GM23248 (cell line): Measurements from ENCODE around the gene RCAN2. TPM values are rescaled to one million over a fixed set of nuclear protein-coding genes. Genes with fewer than 3 reads are reported as not detected.
A peak's percentile ranks its signal among the peaks of the same experiment; 100 is the strongest.

ENCODE experiments used
- DNase-seq: peaks from one replicate; pipeline ENCODE4 v3.0.0-alpha.2; 2015
- H2AFZ ChIP-seq: fragments of 200-600 bp; sonication (generic); 2 replicates; pipeline ENCODE4 v1.6.1; 2016; ENCODE audit warnings: antibody characterized with exemption
- H3F3A ChIP-seq: fragments of 200-600 bp; sonication (generic); 2 replicates; pipeline ENCODE4 v1.6.1; 2016; ENCODE audit warnings: mild to moderate bottlenecking, antibody characterized with exemption, mixed run types; ENCODE audit not compliant: insufficient read depth
- H3K27ac ChIP-seq: fragments of 200-600 bp; sonication (generic); 2 replicates; pipeline ENCODE4 v1.5.1; 2016; ENCODE audit warnings: mild to moderate bottlenecking
- H3K27me3 ChIP-seq: fragments of 200-600 bp; sonication (generic); replicated peaks from 2 replicates; pipeline ENCODE4 v1.6.1; 2016; ENCODE audit warnings: mild to moderate bottlenecking; ENCODE audit not compliant: insufficient read depth
- H3K36me3 ChIP-seq: fragments of 200-600 bp; sonication (generic); 2 replicates; pipeline ENCODE4 v1.6.1; 2016; ENCODE audit warnings: low read depth, mild to moderate bottlenecking
- H3K4me1 ChIP-seq: fragments of 200-600 bp; sonication (generic); 2 replicates; pipeline ENCODE4 v1.6.1; 2016; ENCODE audit warnings: mild to moderate bottlenecking; ENCODE audit not compliant: insufficient read depth
- H3K4me2 ChIP-seq: fragments of 200-600 bp; sonication (generic); one replicate; pipeline ENCODE4 v1.6.1; 2016; ENCODE audit warnings: mild to moderate bottlenecking; ENCODE audit not compliant: unreplicated experiment
- H3K4me3 ChIP-seq: fragments of 200-600 bp; sonication (generic); 2 replicates; pipeline ENCODE4 v1.5.1; 2016; ENCODE audit warnings: mild to moderate bottlenecking
- H3K79me2 ChIP-seq: fragments of 200-600 bp; sonication (generic); 2 replicates; pipeline ENCODE4 v1.6.1; 2016; ENCODE audit warnings: mild to moderate bottlenecking; ENCODE audit not compliant: insufficient read depth
- H3K9ac ChIP-seq: fragments of 200-600 bp; sonication (generic); 2 replicates; pipeline ENCODE4 v1.6.1; 2016; ENCODE audit warnings: mild to moderate bottlenecking
- H3K9me2 ChIP-seq: fragments of 200-600 bp; sonication (generic); 2 replicates; pipeline ENCODE4 v1.6.1; 2016; ENCODE audit warnings: mixed run types, mild to moderate bottlenecking, moderate library complexity; ENCODE audit not compliant: insufficient read depth
- H3K9me3 ChIP-seq: fragments of 200-600 bp; sonication (generic); one replicate; pipeline ENCODE4 v1.6.1; 2017; ENCODE audit warnings: low read depth
- H4K20me1 ChIP-seq: fragments of 200-600 bp; sonication (generic); 2 replicates; pipeline ENCODE4 v1.6.0; 2016; ENCODE audit not compliant: insufficient read depth
- EZH2 ChIP-seq: fragments of 200-600 bp; sonication (generic); IDR thresholded peaks from 2 replicates; pipeline ENCODE4 v1.6.1; 2018; ENCODE audit warnings: antibody characterized with exemption, mild to moderate bottlenecking; ENCODE audit not compliant: insufficient read depth, poor library complexity, severe bottlenecking
- EZH2phosphoT487 ChIP-seq: fragments of 200-600 bp; sonication (generic); IDR thresholded peaks from 2 replicates; pipeline ENCODE4 v1.6.1; 2018; ENCODE audit warnings: antibody characterized with exemption, moderate library complexity, mild to moderate bottlenecking, low read depth; ENCODE audit not compliant: insufficient read depth
- WGBS, 2 experiments: methylation state at CpG; one replicate each; pipeline ENCODE4 v1.1.6; 2015 to 2017; ENCODE audit warnings: low lambda C conversion rate in 2 of 2, low coverage in 1 of 2; ENCODE audit errors: missing lambda C conversion rate in 2 of 2; 5-methylcytosine and 5-hydroxymethylcytosine counted together
- in situ Hi-C: fragments of 300-500 bp; cut with MboI; formaldehyde crosslinking; loops from 2 replicates; pipeline ENCODE4 v1.15.0; 2020
- polyA plus RNA-seq: library from polyadenylated mRNA; unstranded; fragments of >200 nt; fragmentation: Nextera tagmentation; extraction: Ambion mirVana; gene quantifications from 2 replicates; pipeline ENCODE4 v1.2.1, GENCODE V29; 2016
- total RNA-seq: library from RNA; depleted of rRNA; stranded (reverse); fragments of >200 nt; shearing (Covaris generic); gene quantifications from 2 replicates; pipeline ENCODE4 v1.2.3, GENCODE V29; 2014

RCAN2 gene
- total and polyA plus RNA-seq, 2 experiments from 2014 or later = 6.5 to 8.8 TPM

DNA sequence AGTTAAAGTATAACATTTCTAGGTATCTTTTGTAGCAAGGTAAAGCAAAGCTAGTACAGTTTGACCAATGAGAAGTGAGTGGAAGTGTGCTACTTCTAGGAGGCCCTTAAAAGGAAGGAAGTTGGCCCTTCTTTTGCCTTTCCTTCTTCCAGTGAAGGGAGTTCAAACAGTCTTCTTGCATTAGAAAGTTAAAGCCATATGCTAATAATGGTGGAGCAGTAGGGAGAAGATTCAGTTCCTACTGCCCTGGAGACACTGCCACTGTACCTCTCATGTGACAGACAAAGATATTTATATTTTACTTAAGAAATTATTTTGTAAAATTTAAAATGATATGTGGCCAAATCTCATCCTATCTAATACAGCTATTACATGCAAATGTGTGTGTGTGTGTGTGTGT is 26.0 kb upstream of the RCAN2 start:
- no peaks in the 10 kb centered on the region for H3K4me1 ChIP-seq
- H3K27me3 ChIP-seq = no peaks in the 10 kb centered on the region
- no peak overlapping the region for H3K4me3 ChIP-seq
- no peak overlapping the region for H3K4me2 ChIP-seq
- DNase-seq = no peak
- no peaks in the 10 kb centered on the region for H3K36me3 ChIP-seq
- H3F3A ChIP-seq = no peaks in the 10 kb centered on the region
- in situ Hi-C loops = no loop called here
- H3K27ac ChIP-seq = no peak overlapping the region
- no peaks in the 10 kb centered on the region for H3K9me3 ChIP-seq
- no peaks in the 10 kb centered on the region for H3K79me2 ChIP-seq
- no peaks in the 10 kb centered on the region for H3K9me2 ChIP-seq
- no peaks in the 10 kb centered on the region for H4K20me1 ChIP-seq
- TF ChIP-seq EZH2 (no peak), EZH2phosphoT487 (no peak)
- H3K9ac ChIP-seq = no peak overlapping the region
- no peak overlapping the region for H2AFZ ChIP-seq

DNA sequence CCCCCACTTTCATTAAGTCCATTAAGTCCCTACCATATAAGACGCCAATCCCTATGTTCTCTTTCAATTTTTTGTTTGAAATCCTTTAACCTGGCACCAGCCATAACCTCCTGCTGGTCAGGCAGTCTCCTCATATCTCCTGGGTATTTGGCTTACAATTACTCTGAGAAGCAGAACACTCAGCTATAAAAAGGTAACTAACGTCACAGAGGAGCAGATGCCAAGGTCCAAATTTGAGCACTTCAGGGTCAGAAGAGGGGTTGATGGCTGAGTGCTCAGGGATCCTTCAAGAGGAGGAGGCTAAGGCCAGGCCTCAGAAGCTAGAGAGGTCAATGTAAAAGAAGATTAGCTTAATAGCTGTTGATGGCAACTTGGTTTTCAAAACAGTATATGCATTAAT is 22.3 kb upstream of the RCAN2 start:
- Histone ChIP-seq H3F3A (peaks cover 8% of the 10 kb centered on the region; the same call in 1 of the 2 replicates), H3K4me3 (no peak overlapping the region), H4K20me1 (no peaks in the 10 kb centered on the region), H3K27me3 (no peaks in the 10 kb centered on the region), H3K79me2 (no peaks in the 10 kb centered on the region), H3K9ac (no peak overlapping the region), H3K9me3 (no peaks in the 10 kb centered on the region), H3K36me3 (no peaks in the 10 kb centered on the region), H3K9me2 (no peaks in the 10 kb centered on the region), H2AFZ (no peak overlapping the region), H3K27ac (no peak overlapping the region), H3K4me2 (no peak overlapping the region), H3K4me1 (peaks cover 9% of the 10 kb centered on the region)
- WGBS, 2 experiments = 62 to 67% methylated on average over 2 of the region's 2 CpGs
- no peak for DNase-seq
- TF ChIP-seq EZH2 = no peak
- in situ Hi-C loops = no loop called here

DNA sequence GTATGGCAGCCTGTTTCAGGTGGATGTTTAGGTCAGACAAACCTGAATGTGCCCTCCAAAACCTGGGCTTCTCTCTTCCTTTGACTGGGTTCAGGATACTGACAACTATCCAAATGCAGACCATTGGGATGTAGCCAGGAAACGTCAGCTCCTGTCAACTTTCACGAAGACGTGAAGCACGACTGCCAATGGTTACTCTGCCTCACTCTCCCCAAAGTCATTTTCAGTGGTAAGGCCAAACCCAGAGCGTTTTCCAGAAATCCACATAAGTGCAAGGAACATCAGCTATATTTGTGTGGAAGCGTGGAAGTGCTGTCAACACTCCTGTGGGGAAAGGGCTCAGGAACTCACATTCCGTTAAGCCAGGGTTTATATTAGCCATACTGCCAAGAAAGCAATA is 20.1 kb upstream of the RCAN2 start:
- 85 to 90% methylated on average over 7 of the region's 7 CpGs for WGBS, 2 experiments
- no peaks in the 10 kb centered on the region for H3K79me2 ChIP-seq
- H3K4me1 ChIP-seq = peaks cover 9% of the 10 kb centered on the region
- no peaks in the 10 kb centered on the region for H3K9me3 ChIP-seq
- TF ChIP-seq EZH2 (no peak), EZH2phosphoT487 (no peak)
- no peaks in the 10 kb centered on the region for H3K36me3 ChIP-seq
- H4K20me1 ChIP-seq = no peaks in the 10 kb centered on the region
- in situ Hi-C loops = no loop called here
- no peak overlapping the region for H3K4me3 ChIP-seq
- H3F3A ChIP-seq = peaks cover 8% of the 10 kb centered on the region; the same call in 1 of the 2 replicates
- no peak for DNase-seq
- H2AFZ ChIP-seq = no peak overlapping the region
- H3K9me2 ChIP-seq = no peaks in the 10 kb centered on the region
- no peak overlapping the region for H3K9ac ChIP-seq
- no peak overlapping the region for H3K4me2 ChIP-seq
- no peak overlapping the region for H3K27ac ChIP-seq
- H3K27me3 ChIP-seq = no peaks in the 10 kb centered on the region

DNA sequence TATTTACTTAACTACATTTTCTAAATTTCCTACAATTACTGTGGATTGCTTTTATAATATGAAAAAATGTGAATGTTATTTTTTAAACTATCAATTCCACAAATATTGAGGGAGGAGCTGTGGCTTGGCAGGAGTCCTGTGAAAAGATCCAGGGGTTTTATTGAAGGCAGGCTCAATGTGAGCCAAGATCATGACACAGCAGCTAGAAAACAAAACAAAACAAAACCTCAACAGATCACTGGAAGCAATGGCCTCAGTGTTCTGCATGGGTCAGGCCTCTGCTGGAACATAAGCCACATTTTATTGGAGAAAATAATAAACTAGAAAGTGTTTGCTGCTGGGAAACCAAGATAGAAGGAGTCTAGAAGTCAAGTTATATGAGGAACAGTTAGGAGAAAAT is 19.4 kb upstream of the RCAN2 start:
- peaks cover 8% of the 10 kb centered on the region; the same call in 1 of the 2 replicates for H3F3A ChIP-seq
- no peak for TF ChIP-seq EZH2phosphoT487
- no peak for TF ChIP-seq EZH2
- no peak overlapping the region for H2AFZ ChIP-seq
- H3K4me1 ChIP-seq = peaks cover 9% of the 10 kb centered on the region
- no peaks in the 10 kb centered on the region for H3K27me3 ChIP-seq
- H3K9me2 ChIP-seq = no peaks in the 10 kb centered on the region
- peak; percentile 66 for DNase-seq
- H3K4me2 ChIP-seq = peak overlapping the region; percentile 11
- H4K20me1 ChIP-seq = no peaks in the 10 kb centered on the region
- no peaks in the 10 kb centered on the region for H3K79me2 ChIP-seq
- H3K36me3 ChIP-seq = no peaks in the 10 kb centered on the region
- no peaks in the 10 kb centered on the region for H3K9me3 ChIP-seq
- no peak overlapping the region for H3K9ac ChIP-seq
- no peak overlapping the region for H3K4me3 ChIP-seq
- no peak overlapping the region; the same call in 1 of the 2 replicates for H3K27ac ChIP-seq
- in situ Hi-C loops = no loop called here

DNA sequence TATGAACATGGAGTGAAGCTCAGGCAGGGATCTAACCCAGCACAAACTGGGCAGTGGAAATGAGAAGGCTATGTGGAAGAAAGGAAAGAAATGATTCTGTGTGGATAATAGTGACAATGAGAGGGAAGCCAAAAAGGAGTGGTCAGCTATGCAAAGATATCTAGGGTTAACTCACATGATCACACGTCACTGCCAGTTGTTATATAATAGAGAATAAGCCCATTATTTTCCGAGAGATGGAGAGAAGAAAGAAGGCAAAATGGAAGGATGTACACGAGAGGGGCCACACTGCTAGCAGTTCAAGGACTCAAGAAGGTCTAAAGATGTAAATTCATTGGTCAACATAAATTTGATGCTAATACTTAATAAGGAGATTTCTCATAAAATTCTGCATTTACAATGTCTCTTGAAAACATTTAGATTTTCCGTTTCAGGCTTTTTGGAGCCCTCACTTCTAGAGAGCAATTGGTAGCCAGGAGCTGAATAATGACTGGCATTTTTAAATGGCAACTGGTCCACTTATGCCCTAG is 18.8 kb upstream of the RCAN2 start:
- H4K20me1 ChIP-seq = no peaks in the 10 kb centered on the region
- no peaks in the 10 kb centered on the region for H3K9me2 ChIP-seq
- no peak overlapping the region for H2AFZ ChIP-seq
- H3K36me3 ChIP-seq = no peaks in the 10 kb centered on the region
- H3K79me2 ChIP-seq = no peaks in the 10 kb centered on the region
- in situ Hi-C loops = no loop called here
- no peak overlapping the region for H3K4me2 ChIP-seq
- no peaks in the 10 kb centered on the region for H3K27me3 ChIP-seq
- H3K9ac ChIP-seq = no peak overlapping the region
- no peak overlapping the region for H3K27ac ChIP-seq
- H3K4me1 ChIP-seq = peaks cover 9% of the 10 kb centered on the region
- no peak overlapping the region for H3K4me3 ChIP-seq
- TF ChIP-seq EZH2 (no peak), EZH2phosphoT487 (no peak)
- H3K9me3 ChIP-seq = no peaks in the 10 kb centered on the region
- peaks cover 8% of the 10 kb centered on the region; the same call in 1 of the 2 replicates for H3F3A ChIP-seq
- 51 to 54% methylated on average over 4 of the region's 4 CpGs for WGBS, 2 experiments
- DNase-seq = no peak
